Colon (tissue), 2 donors: ENCODE measurements around the gene FLOT1.
"Not testable (repeated sequence)": the region's sequence is repeated elsewhere in the genome, so short reads cannot be mapped to it uniquely, and the experiment has no call there.

Experiments used
- FAIRE-seq: peaks from 2 replicates; lab custom pipeline; 2012; peaks lifted over from hg19 to GRCh38; lab: Jason Lieb, UNC
- donor health status: control.
- donor health status: control.

Gene FLOT1

DNA sequence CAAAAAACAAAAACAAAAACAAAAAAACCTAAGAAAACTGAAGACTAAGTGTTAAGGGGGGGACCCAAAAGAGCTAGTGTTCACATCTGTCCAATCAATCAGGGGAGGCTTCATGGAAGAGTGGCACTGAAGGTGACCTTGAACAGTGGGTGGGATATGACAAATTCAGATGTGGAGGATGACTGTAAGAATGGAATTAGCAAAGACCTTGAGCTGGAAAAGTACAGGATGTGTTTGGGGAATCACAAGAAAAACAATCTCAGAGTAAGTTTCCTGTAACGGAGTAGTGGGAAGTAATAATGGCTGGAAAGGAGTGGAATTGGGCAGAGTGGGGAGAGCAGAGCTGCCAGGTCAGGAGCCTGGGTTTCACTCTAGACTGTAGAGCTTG is 4.8 kb upstream of the FLOT1 start:
- no peak for FAIRE-seq

DNA sequence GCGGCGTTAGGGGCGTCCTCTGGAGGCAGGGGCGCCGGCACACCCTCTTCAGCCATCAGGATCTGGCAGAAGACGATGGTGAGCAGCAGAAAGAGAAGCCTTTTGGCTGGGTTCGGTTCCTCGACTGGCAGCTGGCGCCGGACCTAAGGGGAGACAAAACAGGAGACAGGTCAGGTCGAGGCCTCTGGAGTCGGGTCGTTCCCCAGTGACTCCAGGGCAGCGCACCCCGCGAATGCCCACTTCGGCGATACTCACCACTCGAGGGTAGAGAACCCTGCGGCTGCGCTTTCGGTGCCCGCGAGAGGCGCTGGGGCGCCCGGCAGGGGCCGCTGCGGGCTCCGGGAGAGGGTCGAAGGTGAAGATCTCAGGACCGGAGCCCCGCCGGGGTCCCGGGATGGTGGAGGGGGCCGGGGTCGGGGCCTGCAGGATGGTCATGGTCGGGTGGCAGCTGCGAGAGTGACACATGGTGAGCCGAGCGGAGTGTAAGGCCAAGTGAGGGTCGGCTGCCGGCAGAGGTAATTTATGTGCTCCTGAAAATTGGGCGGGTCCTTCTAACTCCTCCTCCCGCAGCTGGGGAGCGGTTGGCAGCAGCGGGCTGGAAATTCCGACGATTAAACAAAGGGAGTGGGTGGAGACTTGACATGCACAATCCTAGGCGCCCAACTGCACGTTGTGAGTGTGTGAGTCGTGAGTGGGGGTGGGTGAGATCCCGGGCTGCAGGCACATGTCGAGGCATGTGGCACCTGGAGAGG is 1.7 kb upstream of the FLOT1 start, which contains the start of gene IER3:
TSS of gene IER3 (minus strand) at position 494 of the 752 bp plus-strand sequence. CDS start at position 465, 29 bp downstream.
- no peak for FAIRE-seq

DNA sequence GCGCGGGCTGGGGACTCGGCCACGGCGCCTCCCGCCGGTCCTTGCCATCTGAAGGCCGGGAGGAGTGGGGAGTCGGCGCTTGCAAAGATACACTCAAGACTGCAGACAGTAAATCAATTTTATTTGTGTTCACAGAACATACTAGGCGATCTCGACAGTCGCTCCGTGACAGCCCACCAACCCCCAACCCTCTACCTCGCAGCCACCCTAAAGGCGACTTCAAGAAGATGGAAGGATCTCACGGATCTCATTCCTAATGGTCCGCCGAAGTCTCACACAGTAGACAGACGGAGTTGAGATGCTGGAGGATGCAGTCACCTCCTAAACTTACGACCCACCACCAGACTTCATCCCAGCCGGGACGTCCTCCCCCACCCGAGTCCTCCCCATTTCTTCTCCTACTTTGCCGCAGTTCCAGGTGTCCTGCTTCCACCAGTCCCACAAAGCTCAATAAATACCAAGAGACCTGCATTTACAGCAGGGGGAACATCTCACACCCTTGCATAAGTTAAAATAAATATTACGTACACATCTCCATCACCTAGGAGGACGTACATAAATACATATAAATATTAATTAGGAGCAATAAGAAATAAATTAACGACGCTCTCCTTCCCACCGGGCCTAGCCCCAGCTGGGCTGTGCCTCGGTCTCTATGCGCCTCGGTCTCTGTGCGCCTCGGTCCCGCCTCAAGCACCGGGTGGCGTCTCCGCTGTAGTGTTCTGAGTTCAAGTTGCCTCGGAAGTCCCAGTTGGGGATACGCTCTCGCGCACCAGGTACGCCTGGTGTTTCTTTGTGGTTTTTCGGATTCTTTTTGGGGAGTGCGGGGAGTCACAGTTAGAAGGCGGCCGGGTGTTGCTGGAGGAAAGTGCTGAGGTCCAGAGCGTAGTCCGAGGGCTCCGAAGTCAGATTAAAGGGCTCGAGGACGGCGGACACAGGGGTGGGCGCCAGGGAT is 889 bp upstream of the FLOT1 start:
- no peak for FAIRE-seq

DNA sequence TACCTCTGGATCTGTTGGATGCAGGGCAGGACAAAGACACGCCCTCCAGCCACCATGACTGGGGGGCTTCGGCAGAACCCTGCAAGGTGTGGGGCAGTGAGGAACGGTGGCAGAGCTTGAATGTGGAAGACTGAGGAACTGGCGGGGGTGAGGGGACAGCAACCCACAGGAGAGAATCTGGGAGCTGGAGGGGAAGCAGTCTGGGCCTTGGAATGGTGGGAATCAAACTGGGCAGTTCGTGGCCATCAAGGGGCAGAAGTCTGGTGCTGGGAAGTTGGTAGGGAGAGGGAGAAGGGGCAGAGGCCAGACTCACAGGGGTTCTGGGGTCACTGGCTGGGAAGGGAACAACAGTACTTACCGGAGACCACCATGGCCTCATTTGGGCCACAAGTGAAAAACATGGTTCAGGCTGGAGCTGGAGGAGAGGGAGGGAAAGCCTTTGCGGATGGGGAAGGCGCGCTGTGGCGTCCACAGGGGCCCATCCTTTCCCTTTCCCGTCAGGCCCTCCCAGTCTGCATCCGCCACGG is 635 bp downstream of the FLOT1 start:
- no peak for FAIRE-seq

DNA sequence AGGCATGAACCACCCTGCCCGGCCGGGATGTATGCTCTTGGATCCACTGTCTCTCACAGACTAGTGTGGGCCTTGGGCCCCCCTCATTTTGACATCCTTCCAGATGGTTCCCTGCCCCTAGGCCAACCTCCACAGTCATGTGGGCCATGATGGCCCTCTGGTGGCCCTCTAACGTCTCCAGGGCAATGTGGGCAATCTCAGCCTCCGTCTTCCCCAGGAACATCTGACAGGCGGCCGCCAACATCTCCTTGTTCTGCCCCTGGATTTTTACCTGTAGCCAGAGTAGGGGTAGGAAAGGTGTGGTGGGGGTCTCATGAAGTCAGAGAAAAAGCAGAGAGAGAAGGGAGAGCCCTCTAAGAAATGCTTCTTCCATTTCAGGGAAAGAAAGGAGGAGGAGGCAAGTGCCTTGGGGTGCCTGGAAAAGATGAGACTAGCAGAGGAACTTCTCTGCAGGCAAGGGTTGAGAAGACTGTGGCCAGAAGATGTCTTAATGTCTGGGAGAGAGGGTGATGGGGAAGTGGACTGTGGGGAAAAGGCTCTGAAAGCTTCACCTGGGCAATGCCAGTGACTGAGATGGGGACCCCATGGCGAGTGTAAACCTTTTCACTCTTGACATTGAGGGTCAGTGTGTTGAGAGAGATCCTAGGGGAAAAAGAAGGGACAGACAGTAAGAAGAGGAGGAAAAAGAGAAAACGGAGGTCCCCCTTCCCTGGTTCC is 1.3 kb downstream of the FLOT1 start:
- FAIRE-seq, result no peak

DNA sequence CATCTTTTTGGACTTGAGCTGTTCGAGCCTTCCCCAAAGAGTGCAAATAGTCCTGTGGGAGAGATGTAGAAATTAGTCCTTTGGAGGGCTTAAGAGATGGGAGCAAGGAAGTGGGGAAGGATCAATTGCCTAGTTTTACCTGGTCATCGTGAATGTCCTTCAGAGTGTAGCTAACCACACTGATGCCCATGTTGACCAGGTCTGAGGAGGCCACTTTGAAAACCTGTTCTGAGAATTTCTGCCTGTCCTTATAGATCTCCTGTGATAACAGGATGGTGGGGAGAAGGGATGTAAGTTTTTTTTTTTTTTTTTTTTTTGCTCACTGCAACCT is 2.0 kb downstream of the FLOT1 start:
- no peak for FAIRE-seq

DNA sequence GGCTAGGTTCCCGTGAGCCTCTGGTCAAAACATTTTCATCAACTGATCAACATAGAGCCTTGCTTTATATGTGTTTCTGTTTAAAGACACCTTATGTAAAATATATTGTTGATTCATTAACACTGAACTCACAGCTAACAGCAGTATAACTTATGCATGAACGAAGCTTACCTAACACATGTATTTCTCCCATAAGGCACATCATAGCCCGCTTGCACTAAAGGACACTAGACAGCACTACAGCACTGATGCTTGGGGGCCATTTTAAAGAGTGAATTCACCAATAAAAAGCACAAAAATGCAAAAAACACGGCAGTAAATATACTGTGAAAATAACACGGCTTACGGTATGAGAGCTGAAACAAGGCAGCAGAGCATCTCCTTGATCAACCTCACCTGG is 4.0 kb downstream of the FLOT1 start:
- FAIRE-seq, result no peak

DNA sequence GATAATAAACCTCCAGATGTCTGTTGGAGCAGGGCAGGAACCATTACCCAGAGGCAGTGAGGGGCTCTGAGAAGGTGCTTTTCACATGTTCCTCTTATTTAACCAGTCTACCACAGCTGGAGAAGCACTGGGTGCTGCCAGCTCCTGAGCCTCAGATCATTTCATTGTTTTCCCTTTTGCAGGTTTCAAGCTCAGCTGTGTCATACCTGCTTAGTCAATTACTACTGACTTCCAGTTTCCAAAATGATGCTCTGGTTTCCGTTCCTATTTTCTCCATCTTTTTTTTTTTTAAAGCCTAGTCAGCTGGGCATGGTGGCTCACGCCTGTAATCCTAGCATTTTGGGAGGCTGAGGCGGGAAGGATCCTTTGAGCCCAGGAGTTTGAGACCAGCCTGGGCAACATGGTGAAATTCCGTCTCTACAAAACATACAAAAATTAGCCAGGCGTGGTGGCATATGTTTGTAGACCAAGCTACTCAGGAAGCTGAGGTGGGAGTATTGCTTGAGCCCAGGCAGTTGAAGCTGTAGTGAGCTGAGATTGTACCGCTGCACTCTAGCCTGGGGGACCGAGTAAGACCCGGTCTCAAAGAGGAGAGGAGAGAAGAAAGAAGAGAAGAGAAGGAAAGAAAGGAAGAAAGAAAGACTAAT is 6.7 kb downstream of the FLOT1 start:
- FAIRE-seq, result no peak

DNA sequence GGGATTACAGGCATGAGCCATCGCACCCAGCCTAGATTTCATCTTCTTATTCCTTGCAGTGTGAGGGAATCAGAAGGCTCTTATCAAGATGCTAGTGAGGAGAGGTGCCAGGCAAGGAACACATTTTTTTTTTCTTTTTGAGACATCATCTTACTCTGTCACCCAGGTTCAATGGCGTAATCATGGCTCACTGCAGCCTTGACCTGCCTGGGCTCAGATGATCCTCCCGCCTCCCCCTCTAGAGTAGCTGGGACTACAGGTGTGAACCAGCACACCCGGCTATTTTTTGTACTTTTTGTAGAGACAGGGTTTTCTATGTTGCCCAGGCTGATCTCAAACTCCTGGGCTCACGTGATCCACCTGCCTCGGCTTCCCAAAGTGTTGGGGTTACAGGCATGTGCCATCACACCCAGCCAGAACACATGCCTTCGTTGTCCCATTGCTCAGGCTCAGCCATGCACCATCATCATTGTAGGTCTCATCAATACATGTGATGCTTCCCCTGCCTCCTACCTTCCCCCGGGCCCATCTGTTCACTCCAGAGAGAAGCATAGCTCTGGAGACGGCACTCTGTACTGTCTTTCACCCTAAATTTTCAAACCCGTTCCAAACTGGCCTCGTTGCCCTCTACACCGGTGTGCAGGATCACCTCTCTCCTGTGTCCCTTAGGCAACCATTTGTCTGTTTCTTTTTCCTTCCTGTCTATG is 10.1 kb downstream of the FLOT1 start:
- no peak for FAIRE-seq

DNA sequence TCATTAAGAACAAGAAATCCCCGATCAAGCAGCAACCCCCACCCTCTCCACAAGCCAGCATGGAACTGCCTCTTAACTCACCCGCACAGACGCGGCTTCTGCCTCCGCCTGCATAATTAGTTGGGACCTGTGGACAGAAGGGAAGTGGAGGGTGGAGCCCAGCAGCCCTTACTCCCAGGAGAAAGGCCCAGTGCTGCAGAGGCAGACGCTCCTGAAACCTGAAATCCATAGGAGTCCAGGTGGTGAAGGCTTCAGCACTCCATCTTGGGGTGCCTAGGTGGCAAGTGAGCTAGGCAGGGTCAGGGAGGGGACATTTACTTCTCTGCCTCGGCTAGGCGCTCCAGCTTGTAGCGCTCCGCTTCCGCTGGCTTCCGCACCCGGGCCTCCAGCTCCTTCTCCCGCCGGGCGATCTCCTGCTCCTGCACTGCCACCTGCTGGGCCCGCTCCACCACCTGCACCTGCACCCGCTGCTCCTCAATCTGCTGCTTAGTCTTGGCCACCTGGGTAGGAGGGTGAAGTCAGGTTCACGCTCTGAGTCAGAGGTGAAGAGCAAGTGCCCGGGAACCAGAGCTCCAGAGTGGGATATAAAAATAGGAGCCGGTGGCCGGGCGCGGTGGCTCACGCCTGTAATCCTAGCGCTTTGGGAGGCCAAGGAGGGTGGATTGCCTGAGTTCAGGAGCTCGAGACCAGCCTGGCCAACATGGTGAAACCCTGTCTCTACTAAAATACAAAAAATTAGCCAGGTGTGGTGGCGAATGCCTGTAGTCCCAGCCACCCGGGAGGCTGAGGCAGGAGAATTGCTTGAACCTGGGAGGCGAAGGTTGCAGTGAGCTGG is 11.7 kb downstream of the FLOT1 start:
- FAIRE-seq, result no peak

DNA sequence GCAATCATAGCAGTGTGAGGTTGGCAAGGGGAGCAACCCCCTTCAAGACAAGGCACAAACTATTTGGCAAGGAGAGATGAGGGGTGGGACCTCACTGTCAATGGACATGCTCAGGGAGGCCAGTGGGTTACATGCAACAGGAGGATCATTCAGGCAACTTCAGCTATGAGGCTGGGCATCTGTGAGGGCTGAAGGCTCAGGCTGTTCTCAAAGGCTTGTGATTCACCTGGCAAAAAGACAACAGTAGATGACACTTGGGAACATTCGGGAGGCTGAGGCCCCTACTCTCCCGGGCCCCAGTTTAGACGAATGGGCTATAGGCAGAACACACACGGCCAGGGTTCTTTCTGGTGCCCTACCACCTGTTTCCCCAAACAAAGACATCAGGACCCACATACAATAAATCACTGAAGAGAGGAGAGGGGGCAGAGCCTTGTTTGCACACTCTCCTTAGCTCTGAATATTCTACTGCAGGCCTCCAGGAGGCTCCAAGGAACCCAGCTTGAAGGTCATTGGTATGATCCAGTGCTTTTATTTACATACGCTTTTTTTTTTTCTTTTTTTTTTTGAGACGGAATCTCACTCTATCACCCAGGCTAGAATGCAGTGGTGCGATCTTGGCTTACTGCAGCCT is 14.4 kb downstream of the FLOT1 start:
- no peak for FAIRE-seq

DNA sequence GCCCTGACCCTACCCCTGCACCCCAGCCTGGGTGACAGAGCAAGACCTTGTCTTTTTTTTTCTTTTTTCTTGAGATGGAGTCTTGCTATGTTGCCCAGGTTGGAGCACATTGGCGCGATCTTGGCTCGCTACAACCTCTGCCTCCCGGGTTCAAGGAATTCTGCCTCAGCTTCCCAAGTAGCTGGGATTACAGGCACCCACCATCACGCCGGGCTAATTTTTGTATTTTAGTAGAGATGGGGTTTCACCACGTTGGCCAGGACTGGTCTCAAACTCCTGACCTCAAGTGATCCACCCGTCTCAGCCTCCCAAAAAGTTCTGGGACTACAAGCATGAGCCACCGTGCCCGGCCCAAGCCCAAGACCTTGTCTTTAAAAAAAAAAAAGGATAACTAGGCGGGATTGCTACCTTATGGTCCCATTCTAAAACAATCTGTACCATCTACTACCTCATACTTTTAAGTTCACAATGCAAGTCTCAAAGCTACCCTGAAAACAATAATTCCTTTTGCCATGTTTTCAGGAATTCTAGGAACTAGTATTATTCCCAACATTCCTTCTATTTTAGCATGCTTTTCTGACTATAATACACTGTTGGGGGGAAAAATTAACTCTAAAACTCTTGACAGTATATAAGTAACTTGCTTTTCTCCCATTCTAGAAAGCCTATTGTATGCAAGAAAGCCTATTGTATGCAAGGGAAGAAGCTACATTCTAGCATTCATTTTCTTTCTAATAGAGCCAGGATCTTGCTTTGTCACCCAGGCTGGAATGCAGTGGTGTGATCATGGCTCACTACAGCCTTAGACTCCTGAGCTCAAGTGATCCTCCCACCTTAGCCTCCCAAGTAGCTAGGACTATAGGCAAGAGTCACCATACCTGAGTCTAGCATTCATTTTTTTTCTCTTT is 15.7 kb downstream of the FLOT1 start:
- FAIRE-seq, result no peak

DNA sequence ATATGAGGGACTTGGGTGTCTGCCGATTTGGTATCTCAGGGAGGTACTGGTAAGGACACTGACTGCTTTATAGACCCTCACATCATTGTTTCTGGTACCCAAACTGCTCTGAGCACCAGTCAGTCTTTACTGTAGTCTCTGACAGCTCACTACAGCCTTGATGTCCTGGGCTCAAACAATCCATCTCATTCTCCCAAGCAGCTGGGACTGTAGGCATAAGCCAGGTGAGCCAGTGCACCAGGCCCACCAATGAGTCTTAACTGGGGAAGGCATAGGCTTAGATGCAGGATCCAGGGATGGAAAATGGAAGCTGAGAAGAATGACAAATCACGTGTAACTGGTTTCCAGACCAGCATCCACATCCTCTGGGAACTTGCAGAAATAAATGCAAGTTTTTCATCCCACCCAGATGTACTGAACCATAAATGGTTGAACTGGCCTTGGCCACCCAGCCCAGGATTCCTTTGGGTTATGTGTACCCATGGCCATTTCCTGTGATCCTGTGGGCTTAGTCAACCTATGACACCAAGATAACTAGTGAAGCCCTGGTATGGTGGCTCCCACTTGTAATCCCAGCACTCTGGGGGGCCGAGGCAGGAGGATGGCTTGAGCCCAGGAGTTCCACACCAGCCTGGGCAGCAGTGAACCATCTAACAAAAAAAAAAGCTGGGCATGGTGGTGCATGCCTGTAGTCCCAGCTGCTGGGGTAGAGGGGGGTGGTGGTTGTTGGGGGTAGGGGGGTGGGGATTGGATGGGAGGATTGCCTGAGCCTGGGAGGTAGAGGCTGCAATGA is 16.6 kb downstream of the FLOT1 start:
- no peak for FAIRE-seq

DNA sequence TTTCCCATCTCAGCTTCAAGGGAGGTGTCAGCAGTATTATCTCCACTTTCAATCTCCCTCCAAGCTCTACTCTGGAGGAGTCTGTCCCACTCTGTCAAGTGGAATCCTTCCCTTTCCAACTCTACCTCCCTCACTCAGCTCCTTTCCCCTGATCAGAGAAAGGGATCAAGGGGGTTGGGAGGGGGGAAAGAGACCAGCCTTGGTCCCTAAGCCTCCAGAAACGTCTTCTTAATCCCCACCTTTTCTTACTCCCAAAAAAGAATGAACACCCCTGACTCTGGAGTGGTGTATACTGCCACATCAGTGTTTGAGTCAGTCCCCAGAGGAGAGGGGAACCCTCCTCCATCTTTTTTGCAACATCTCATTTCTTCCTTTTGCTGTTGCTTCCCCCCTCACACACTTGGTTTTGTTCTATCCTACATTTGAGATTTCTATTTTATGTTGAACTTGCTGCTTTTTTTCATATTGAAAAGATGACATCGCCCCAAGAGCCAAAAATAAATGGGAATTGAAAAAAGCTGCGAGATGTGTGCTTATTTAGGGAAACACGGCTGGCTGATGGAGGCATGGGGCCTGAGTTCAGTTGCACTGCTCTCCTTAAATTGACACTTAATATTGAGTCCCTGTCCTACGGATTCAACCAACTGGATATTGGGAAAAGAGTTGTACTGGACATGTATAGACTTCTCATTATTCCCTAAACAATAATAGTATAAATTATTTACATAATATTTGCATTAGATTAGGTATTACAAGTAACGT is 17.4 kb downstream of the FLOT1 start:
- no peak for FAIRE-seq

DNA sequence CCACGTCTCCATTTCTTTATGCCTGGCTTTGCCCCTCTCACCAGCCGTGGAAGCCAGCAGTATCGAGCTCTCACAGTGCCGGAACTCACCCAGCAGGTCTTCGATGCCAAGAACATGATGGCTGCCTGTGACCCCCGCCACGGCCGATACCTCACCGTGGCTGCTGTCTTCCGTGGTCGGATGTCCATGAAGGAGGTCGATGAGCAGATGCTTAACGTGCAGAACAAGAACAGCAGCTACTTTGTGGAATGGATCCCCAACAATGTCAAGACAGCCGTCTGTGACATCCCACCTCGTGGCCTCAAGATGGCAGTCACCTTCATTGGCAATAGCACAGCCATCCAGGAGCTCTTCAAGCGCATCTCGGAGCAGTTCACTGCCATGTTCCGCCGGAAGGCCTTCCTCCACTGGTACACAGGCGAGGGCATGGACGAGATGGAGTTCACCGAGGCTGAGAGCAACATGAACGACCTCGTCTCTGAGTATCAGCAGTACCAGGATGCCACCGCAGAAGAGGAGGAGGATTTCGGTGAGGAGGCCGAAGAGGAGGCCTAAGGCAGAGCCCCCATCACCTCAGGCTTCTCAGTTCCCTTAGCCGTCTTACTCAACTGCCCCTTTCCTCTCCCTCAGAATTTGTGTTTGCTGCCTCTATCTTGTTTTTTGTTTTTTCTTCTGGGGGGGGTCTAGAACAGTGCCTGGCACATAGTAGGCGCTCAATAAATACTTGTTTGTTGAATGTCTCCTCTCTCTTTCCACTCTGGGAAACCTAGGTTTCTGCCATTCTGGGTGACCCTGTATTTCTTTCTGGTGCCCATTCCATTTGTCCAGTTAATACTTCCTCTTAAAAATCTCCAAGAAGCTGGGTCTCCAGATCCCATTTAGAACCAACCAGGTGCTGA is 18.4 kb downstream of the FLOT1 start:
- not testable (repeated sequence) for FAIRE-seq
